ENCODE data around the gene GLCE. TPM values are rescaled to one million over a fixed set of nuclear protein-coding genes. Genes with fewer than 3 reads are reported as not detected.
"Not testable (repeated sequence)": the region's sequence is repeated elsewhere in the genome, so short reads cannot be mapped to it uniquely, and the experiment has no call there.

The GLCE gene
- total RNA-seq, 3 donors from 2014 or later: 3.8 to 5.4 (median 4.8) TPM

GRCh38 chr15:69145694-69146492 lies 14.5 kb upstream of the GLCE start:
- Mint-ChIP-seq H3K4me3 (no peak overlapping the region), H3K4me1 (ENCODE audit: low read depth) (no peaks in the 10 kb centered on the region), H3K36me3 (ENCODE audit: insufficient read depth) (no peaks in the 10 kb centered on the region), H3K27me3 (ENCODE audit: low read depth) (peaks cover 42% of the 10 kb centered on the region), H3K9me3 (no peaks in the 10 kb centered on the region)
- no peak for ATAC-seq
- DNase-seq: no peak

- Mint-ChIP-seq H3K4me1 (ENCODE audit: low read depth) (no peaks in the 10 kb centered on the region), H3K4me3 (no peak overlapping the region), H3K36me3 (ENCODE audit: insufficient read depth) (no peaks in the 10 kb centered on the region), H3K9me3 (no peaks in the 10 kb centered on the region), H3K27me3 (ENCODE audit: low read depth) (peaks cover 45% of the 10 kb centered on the region)
- no peak for ATAC-seq
- no peak for DNase-seq
These were observed 13.6 kb upstream of the GLCE start for GRCh38 chr15:69146724-69147435.

GRCh38 chr15:69148465-69148864 lies 12.0 kb upstream of the GLCE start:
- ATAC-seq: no peak
- Mint-ChIP-seq H3K27me3 (ENCODE audit: low read depth) (peaks cover 44% of the 10 kb centered on the region), H3K4me3 (no peak overlapping the region), H3K36me3 (ENCODE audit: insufficient read depth) (no peaks in the 10 kb centered on the region), H3K9me3 (no peaks in the 10 kb centered on the region), H3K4me1 (ENCODE audit: low read depth) (no peaks in the 10 kb centered on the region)
- DNase-seq: no peak

GRCh38 chr15:69149163-69149562 lies 11.3 kb upstream of the GLCE start:
- H3K36me3 Mint-ChIP-seq (ENCODE audit: insufficient read depth): no peaks in the 10 kb centered on the region
- no peaks in the 10 kb centered on the region for H3K9me3 Mint-ChIP-seq
- ATAC-seq: no peak
- H3K4me3 Mint-ChIP-seq: no peak overlapping the region
- peaks cover 42% of the 10 kb centered on the region for H3K27me3 Mint-ChIP-seq (ENCODE audit: low read depth)
- H3K4me1 Mint-ChIP-seq (ENCODE audit: low read depth): no peaks in the 10 kb centered on the region
- no peak for DNase-seq

GRCh38 chr15:69149803-69150202 lies 10.6 kb upstream of the GLCE start:
- H3K27me3 Mint-ChIP-seq (ENCODE audit: low read depth): peaks cover 48% of the 10 kb centered on the region
- H3K4me1 Mint-ChIP-seq (ENCODE audit: low read depth): no peaks in the 10 kb centered on the region
- ATAC-seq: no peak
- H3K4me3 Mint-ChIP-seq: no peak overlapping the region
- H3K36me3 Mint-ChIP-seq (ENCODE audit: insufficient read depth): no peaks in the 10 kb centered on the region
- DNase-seq: no peak
- H3K9me3 Mint-ChIP-seq: no peaks in the 10 kb centered on the region

GRCh38 chr15:69150336-69150735 lies 10.1 kb upstream of the GLCE start:
- Mint-ChIP-seq H3K36me3 (ENCODE audit: insufficient read depth) (no peaks in the 10 kb centered on the region), H3K4me3 (no peak overlapping the region), H3K9me3 (no peaks in the 10 kb centered on the region), H3K27me3 (ENCODE audit: low read depth) (peaks cover 50% of the 10 kb centered on the region), H3K4me1 (ENCODE audit: low read depth) (no peaks in the 10 kb centered on the region)
- ATAC-seq (no peak), DNase-seq (no peak)

- ATAC-seq (no peak), DNase-seq (no peak)
- H3K27me3 Mint-ChIP-seq (ENCODE audit: low read depth): peaks cover 52% of the 10 kb centered on the region
- H3K9me3 Mint-ChIP-seq: no peaks in the 10 kb centered on the region
- no peak overlapping the region for H3K4me3 Mint-ChIP-seq
- no peaks in the 10 kb centered on the region for H3K36me3 Mint-ChIP-seq (ENCODE audit: insufficient read depth)
- H3K4me1 Mint-ChIP-seq (ENCODE audit: low read depth): no peaks in the 10 kb centered on the region
These were observed 9.6 kb upstream of the GLCE start for GRCh38 chr15:69150841-69151240.

- DNase-seq (no peak), ATAC-seq (no peak)
- Mint-ChIP-seq H3K36me3 (ENCODE audit: insufficient read depth) (no peaks in the 10 kb centered on the region), H3K4me1 (ENCODE audit: low read depth) (no peaks in the 10 kb centered on the region), H3K4me3 (no peak overlapping the region), H3K27me3 (ENCODE audit: low read depth) (peaks cover 39% of the 10 kb centered on the region), H3K9me3 (no peaks in the 10 kb centered on the region)
These were observed 7.4 kb upstream of the GLCE start for GRCh38 chr15:69153046-69153445.

- peaks cover 34% of the 10 kb centered on the region for H3K27me3 Mint-ChIP-seq (ENCODE audit: low read depth)
- DNase-seq; H3K4me1 Mint-ChIP-seq (ENCODE audit: low read depth); ATAC-seq; H3K36me3 Mint-ChIP-seq (ENCODE audit: insufficient read depth); H3K9me3 Mint-ChIP-seq; H3K4me3 Mint-ChIP-seq: not testable (repeated sequence)
These were observed 6.8 kb upstream of the GLCE start for GRCh38 chr15:69153587-69153986.

- DNase-seq: no peak
- no peak overlapping the region for H3K4me3 Mint-ChIP-seq
- no peak for ATAC-seq
- peaks cover 1% of the 10 kb centered on the region for H3K4me1 Mint-ChIP-seq (ENCODE audit: low read depth)
- H3K36me3 Mint-ChIP-seq (ENCODE audit: insufficient read depth): no peaks in the 10 kb centered on the region
- H3K9me3 Mint-ChIP-seq: no peaks in the 10 kb centered on the region
- H3K27me3 Mint-ChIP-seq (ENCODE audit: low read depth): peaks cover 32% of the 10 kb centered on the region
These were observed 6.4 kb upstream of the GLCE start for GRCh38 chr15:69154078-69154477.

GRCh38 chr15:69154684-69155083 lies 5.8 kb upstream of the GLCE start:
- H3K4me1 Mint-ChIP-seq (ENCODE audit: low read depth): peaks cover 3% of the 10 kb centered on the region
- no peaks in the 10 kb centered on the region for H3K36me3 Mint-ChIP-seq (ENCODE audit: insufficient read depth)
- DNase-seq: no peak
- H3K27me3 Mint-ChIP-seq (ENCODE audit: low read depth): peaks cover 31% of the 10 kb centered on the region
- H3K9me3 Mint-ChIP-seq: no peaks in the 10 kb centered on the region
- ATAC-seq: no peak
- no peak overlapping the region for H3K4me3 Mint-ChIP-seq

GRCh38 chr15:69156736-69157381 lies 3.6 kb upstream of the GLCE start:
- no peak for DNase-seq
- Mint-ChIP-seq H3K4me3 (no peak overlapping the region), H3K36me3 (ENCODE audit: insufficient read depth) (no peaks in the 10 kb centered on the region), H3K9me3 (no peaks in the 10 kb centered on the region), H3K27me3 (ENCODE audit: low read depth) (peaks cover 18% of the 10 kb centered on the region), H3K4me1 (ENCODE audit: low read depth) (peaks cover 13% of the 10 kb centered on the region)
- ATAC-seq: no peak

- no peak for ATAC-seq
- no peak for DNase-seq
- no peaks in the 10 kb centered on the region for H3K36me3 Mint-ChIP-seq (ENCODE audit: insufficient read depth)
- peaks cover 15% of the 10 kb centered on the region for H3K4me1 Mint-ChIP-seq (ENCODE audit: low read depth)
- H3K27me3 Mint-ChIP-seq (ENCODE audit: low read depth): peaks cover 14% of the 10 kb centered on the region
- no peaks in the 10 kb centered on the region for H3K9me3 Mint-ChIP-seq
- peak overlapping the region; percentile 19 for H3K4me3 Mint-ChIP-seq
These were observed 2.1 kb upstream of the GLCE start for GRCh38 chr15:69158201-69158842.

GRCh38 chr15:69158843-69159240 lies 1.6 kb upstream of the GLCE start:
- H3K36me3 Mint-ChIP-seq (ENCODE audit: insufficient read depth): no peaks in the 10 kb centered on the region
- ATAC-seq: no peak
- DNase-seq: no peak
- no peaks in the 10 kb centered on the region for H3K9me3 Mint-ChIP-seq
- H3K4me3 Mint-ChIP-seq: peak overlapping the region; percentile 54
- H3K27me3 Mint-ChIP-seq (ENCODE audit: low read depth): peaks cover 13% of the 10 kb centered on the region
- H3K4me1 Mint-ChIP-seq (ENCODE audit: low read depth): peaks cover 17% of the 10 kb centered on the region
